GM21515 (cell line): ENCODE results near the gene HSDL2.
"Not testable (repeated sequence)": the region's sequence is repeated elsewhere in the genome, so short reads cannot be mapped to it uniquely, and the experiment has no call there.

Experiments used
- ATAC-seq: cut with Tn5 transposase; IDR thresholded peaks from one replicate; pipeline ENCODE4 v1.9.1; 2021; ENCODE audit not compliant: unreplicated experiment

The HSDL2 gene

DNA sequence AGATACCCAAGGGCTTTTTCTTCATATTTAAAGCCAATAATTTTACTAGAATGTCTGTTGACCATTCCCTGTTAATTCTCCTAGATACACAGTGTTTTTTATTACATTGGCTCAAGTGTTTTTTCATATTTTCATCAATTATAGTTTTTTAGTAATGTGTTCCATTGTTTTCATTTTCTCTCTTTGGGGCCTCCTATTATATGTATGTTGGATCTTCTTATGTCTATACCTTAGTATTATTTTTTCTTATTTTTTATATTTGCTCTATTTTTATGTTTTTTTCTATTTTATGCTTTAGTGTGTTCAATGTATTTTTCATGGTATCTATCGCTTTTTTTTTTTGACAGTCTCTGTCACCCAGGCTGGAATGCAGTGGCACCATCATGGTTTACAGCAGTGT is 114.2 kb downstream of the HSDL2 start:
- no peak for ATAC-seq

- no peak for ATAC-seq
Observed at GRCh38 chr9:112495614-112496013, 115.7 kb downstream of the HSDL2 start.

DNA sequence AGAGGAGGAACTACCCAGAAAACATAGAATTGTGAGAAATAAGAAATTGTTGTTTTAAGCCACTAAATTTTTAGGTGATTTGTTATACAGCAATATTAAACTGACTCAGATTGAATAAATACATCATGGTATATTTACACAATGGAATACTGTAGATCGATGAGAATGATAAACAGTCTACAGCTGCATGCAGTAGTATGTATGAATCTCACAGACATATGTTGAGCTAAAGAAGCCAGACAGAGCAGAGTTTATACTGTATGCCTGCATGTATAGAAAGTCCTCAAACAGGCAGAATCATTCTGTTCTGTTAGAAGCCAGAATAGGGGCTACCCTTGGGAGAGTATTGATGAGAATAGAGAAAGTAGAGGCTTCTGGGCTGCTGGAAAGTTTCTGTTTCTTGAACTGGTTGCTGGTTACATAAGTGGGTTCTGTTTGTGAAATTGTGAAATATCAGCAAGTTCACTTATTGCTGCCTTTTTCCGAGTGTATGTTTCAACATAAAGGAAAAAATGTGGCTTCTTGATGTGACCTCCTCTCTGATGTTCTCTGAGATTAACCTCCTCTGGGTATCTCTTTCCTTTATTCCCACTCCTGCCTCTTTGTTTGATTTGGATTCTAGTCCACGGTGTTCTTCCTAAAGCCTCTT is 116.3 kb downstream of the HSDL2 start:
- no peak for ATAC-seq

- no peak for ATAC-seq
Observed at GRCh38 chr9:112500842-112501241, 120.9 kb downstream of the HSDL2 start.

- ATAC-seq: no peak
Observed at GRCh38 chr9:112501287-112501686, 121.4 kb downstream of the HSDL2 start.

GRCh38 chr9:112502175-112502946 is 122.5 kb downstream of the HSDL2 start:
- ATAC-seq: no peak

- ATAC-seq: no peak
Observed at GRCh38 chr9:112503170-112503569, 123.3 kb downstream of the HSDL2 start.

DNA sequence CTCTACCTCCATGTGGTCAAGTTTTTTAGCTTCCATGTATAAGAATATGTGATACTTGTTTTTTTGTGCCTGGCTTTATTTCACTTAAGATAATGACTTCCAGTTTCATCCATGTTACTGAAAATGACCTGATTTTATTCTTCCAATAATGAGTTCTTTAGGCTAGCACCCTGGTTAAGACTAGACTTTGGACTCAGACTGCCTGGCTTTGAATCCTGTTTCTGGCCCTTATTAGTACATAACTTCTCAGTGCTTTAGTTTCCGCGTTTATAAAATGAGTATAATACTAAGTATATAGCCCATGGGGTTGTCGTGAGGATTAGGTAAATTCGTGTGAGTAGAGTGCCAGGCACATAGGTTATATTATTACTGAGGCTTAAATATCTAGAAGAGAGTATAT is 125.2 kb downstream of the HSDL2 start:
- no peak for ATAC-seq

DNA sequence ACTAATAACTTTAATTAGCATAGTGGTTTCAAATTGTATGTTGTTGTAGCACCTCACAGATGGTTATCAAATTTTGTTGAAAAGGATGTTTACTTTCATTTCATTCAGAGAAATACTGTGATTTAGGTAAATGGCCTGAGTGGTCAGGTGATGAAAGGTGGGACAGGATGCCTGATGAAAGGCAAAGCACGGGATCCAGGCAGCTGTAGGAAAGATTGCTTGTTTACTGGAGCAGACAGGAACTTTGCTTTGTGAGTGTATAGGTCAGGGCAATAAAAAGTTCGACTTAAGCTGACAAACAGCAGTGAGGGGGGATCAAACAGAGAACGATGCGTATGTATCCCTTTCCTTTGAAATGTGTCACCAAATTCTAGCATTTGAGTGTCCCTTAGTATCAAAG is 125.7 kb downstream of the HSDL2 start:
- no peak for ATAC-seq

DNA sequence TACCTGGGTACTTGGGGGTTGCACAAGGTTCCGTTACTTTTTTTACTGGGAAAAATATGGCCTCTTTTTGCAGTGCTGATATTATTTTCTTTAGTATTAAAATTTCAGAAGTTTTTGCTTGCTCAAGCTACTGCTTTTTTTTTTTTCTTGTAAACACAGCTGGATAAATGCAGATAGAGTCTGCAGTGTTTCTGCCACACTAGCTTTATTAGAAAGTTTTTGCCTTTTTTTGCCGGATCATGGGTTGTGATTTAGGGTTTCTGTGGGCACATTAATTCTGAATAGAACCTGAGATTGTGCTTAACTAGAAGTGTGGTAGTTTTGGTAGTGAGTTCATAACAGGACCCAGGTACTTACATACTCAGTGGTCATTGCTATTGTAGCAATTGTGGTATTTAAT is 126.7 kb downstream of the HSDL2 start:
- no peak for ATAC-seq

DNA sequence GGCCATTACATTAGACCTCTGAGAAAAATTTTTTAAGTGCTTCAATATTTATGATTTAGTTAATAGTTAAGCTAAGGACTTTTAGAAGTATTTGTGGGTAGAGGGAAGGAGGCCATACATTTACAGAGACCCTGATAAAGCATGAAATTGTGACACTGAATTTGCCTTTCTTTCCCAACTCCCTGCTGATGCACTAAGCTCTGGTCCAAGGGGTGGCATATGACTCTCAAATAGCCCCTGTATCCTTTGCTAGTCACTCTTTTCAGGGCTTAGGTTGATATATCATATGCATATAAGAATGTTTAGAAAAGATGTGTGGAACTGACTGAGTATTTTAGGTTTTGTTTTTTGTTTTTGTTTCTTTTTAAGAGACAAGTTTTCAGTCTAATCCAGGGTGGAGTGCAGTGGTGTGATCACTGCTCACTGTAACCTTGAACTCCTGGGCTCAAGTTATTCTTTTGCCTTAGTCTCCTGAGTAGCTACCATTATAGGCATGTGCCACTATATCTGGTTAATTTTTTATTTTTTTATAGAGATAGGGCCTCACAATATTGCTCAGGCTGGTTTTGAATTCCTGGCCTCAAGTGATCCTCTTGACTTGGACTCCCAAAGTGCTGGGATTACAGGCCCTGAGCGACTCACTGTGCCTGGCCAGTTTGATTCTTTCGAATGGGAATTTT is 127.2 kb downstream of the HSDL2 start:
- no peak for ATAC-seq

GRCh38 chr9:112508377-112508776 is 128.5 kb downstream of the HSDL2 start:
- ATAC-seq: no peak

- ATAC-seq: not testable (repeated sequence)
Observed at GRCh38 chr9:112512377-112512776, 132.5 kb downstream of the HSDL2 start.

DNA sequence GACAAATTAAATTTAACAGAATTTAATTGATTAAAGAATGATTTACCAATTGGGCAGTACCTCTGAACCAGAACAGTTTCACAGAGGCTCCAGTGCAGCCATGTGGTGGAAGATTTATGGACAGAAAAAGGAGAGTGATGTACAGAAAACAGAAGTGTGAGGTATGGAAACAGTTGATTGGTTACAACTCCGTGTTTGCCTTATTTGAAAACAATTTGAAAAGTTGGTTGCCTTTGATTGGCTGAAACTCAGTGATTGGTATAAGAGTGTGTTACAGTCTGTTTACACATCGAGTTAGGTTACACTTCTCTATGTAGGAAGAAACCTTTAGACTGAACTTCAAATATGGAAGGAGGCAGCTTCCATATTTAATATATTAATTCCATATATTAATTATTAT is 136.9 kb downstream of the HSDL2 start:
- no peak for ATAC-seq

DNA sequence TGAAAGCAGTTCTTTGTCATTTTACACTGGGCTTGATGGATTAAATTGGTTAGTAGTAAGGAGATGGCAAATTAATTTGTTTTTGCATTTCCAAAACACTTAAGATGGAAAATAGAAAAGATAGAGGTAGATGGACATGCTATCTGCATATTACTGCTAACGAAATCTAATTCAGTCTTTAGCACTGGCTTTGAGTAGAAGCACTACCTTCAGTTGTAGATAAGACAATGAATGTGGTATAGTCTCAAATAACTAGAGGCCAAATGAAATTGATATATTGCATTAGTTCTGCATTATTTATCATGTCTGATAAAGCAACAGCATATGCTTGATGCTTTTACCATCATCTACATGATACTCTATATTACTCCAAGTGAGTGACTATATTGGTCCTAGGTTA is 140.2 kb downstream of the HSDL2 start:
- no peak for ATAC-seq

DNA sequence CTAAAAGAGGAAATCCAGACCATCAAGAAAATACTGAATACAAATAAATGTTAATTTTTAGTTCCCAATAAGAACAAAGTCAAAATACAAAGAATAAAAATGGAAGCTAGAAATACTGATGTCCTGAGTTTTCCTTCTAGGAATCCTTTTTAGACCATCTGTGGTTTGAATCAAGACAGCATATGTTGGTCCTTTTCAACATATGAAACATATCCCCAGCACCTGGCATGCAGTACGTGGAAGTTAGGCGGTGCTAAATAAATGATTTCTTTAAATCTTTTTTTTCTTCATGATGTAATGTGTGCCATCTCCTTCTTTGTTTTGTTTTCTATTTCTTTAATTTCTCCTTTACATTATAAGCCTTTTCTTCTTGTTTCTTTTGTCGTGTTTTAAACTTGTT is 140.7 kb downstream of the HSDL2 start:
- ATAC-seq: no peak
